ENCODE measurements around the gene CLTCL1.

Gene CLTCL1

GRCh38 chr22:19234126-19234896 lies 57.2 kb downstream of the CLTCL1 start:
- Histone ChIP-seq H2AFZ (no peak overlapping the region), H3K79me2 (no peaks in the 10 kb centered on the region), H3K4me1 (no peaks in the 10 kb centered on the region), H3K4me3 (ENCODE audit: low read depth, low read length) (no peak overlapping the region), H3K36me3 (ENCODE audit: control insufficient read depth, insufficient read depth, low read length) (no peaks in the 10 kb centered on the region), H3K27me3 (ENCODE audit: control insufficient read depth, insufficient read depth, low read length) (no peaks in the 10 kb centered on the region), H3K9ac (no peak overlapping the region), H3K4me2 (ENCODE audit: low read length) (no peak overlapping the region), H3K9me3 (ENCODE audit: control insufficient read depth, low read length) (no peaks in the 10 kb centered on the region), H3K27ac (no peak overlapping the region)
- no peak for TF ChIP-seq CTCF (IDR thresholded peaks at IDR 0.05)

- Histone ChIP-seq H3K36me3 (ENCODE audit: control insufficient read depth, insufficient read depth, low read length) (no peaks in the 10 kb centered on the region), H3K4me2 (ENCODE audit: low read length) (no peak overlapping the region), H3K4me3 (ENCODE audit: low read depth, low read length) (no peak overlapping the region), H3K27ac (no peak overlapping the region), H3K9ac (no peak overlapping the region), H3K27me3 (ENCODE audit: control insufficient read depth, insufficient read depth, low read length) (no peaks in the 10 kb centered on the region), H3K4me1 (no peaks in the 10 kb centered on the region), H3K79me2 (no peaks in the 10 kb centered on the region), H3K9me3 (ENCODE audit: control insufficient read depth, low read length) (no peaks in the 10 kb centered on the region), H2AFZ (no peak overlapping the region)
- no peak for TF ChIP-seq CTCF (IDR thresholded peaks at IDR 0.05)
These were observed 58.3 kb downstream of the CLTCL1 start for GRCh38 chr22:19233189-19233661.

- H3K4me2 ChIP-seq (ENCODE audit: low read length): no peak overlapping the region
- no peak for TF ChIP-seq CTCF (IDR thresholded peaks at IDR 0.05)
- H3K4me3 ChIP-seq (ENCODE audit: low read depth, low read length): no peak overlapping the region
- H3K4me1 ChIP-seq: no peaks in the 10 kb centered on the region
- H3K27me3 ChIP-seq (ENCODE audit: control insufficient read depth, insufficient read depth, low read length): no peaks in the 10 kb centered on the region
- no peaks in the 10 kb centered on the region for H3K9me3 ChIP-seq (ENCODE audit: control insufficient read depth, low read length)
- H3K27ac ChIP-seq: no peak overlapping the region
- no peak overlapping the region for H3K9ac ChIP-seq
- no peaks in the 10 kb centered on the region for H3K36me3 ChIP-seq (ENCODE audit: control insufficient read depth, insufficient read depth, low read length)
- no peak overlapping the region for H2AFZ ChIP-seq
- H3K79me2 ChIP-seq: no peaks in the 10 kb centered on the region
These were observed 58.9 kb downstream of the CLTCL1 start for GRCh38 chr22:19232623-19233022.

- no peaks in the 10 kb centered on the region for H3K27me3 ChIP-seq (ENCODE audit: control insufficient read depth, insufficient read depth, low read length)
These were observed 59.5 kb downstream of the CLTCL1 start for GRCh38 chr22:19231986-19232385.

More at GRCh38 chr22:19231986-19232385, 59.5 kb downstream of the CLTCL1 start:
- H3K79me2 ChIP-seq: no peaks in the 10 kb centered on the region
- no peaks in the 10 kb centered on the region for H3K36me3 ChIP-seq (ENCODE audit: control insufficient read depth, insufficient read depth, low read length)
- no peaks in the 10 kb centered on the region for H3K4me1 ChIP-seq
- no peak overlapping the region for H2AFZ ChIP-seq
- no peaks in the 10 kb centered on the region for H3K9me3 ChIP-seq (ENCODE audit: control insufficient read depth, low read length)
- H3K27ac ChIP-seq: no peak overlapping the region
- H3K4me3 ChIP-seq (ENCODE audit: low read depth, low read length): no peak overlapping the region
- H3K4me2 ChIP-seq (ENCODE audit: low read length): no peak overlapping the region
- no peak for TF ChIP-seq CTCF (IDR thresholded peaks at IDR 0.05)
- no peak overlapping the region for H3K9ac ChIP-seq
